Astrocyte (in vitro differentiated cells and primary cell): ENCODE measurements around the gene ARF1.

ENCODE experiments used
- CTCF ChIP-seq: IDR thresholded peaks from 2 replicates; pipeline ENCODE4 v1.5.1; 2011; ENCODE audit warnings: low read depth, mild to moderate bottlenecking, inconsistent platforms, low read length, moderate library complexity; ENCODE audit not compliant: insufficient read depth
- EZH2 ChIP-seq: IDR thresholded peaks from 2 replicates; pipeline ENCODE4 v1.6.1; 2012; ENCODE audit warnings: mild to moderate bottlenecking, low read length, inconsistent platforms; ENCODE audit not compliant: insufficient read depth

DNA sequence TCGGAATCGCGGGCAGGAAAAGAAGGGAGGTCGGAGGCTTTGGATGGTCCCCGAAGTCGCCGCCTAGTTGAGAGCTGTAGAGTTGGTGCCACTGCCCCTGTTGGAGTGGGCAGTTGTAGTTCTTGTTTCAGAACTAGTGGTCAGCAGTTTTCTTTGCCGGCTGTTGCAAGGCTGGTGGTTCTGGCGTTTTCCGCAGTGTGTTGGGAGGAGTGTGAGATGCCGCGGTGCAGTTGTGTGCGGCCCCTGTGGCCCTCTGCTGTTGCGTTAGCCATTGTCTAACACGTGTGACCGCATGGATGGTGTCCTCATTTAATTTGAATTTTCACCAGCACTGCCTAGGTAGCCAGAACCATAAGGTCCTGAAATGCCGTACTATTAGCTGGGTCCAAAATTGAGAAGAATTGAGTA is 1.4 kb downstream of the ARF1 start:
- TF ChIP-seq CTCF (no peak), EZH2 (no peak)
